EL (cell line): ENCODE data around the gene CCDC178.

Source experiments
- DNase-seq: peaks from one replicate; pipeline ENCODE4 v3.0.0-alpha.2; 2016

The CCDC178 gene

GRCh38 chr18:32907311-32907585 is 533.3 kb downstream of the CCDC178 start:
- DNase-seq, result no peak

- DNase-seq, result no peak
Measured at GRCh38 chr18:32906506-32907310, 533.8 kb downstream of the CCDC178 start.

GRCh38 chr18:32905651-32906050 is 534.9 kb downstream of the CCDC178 start:
- DNase-seq, result no peak

- DNase-seq, result no peak
Measured at GRCh38 chr18:32902568-32903330, 537.8 kb downstream of the CCDC178 start.

GRCh38 chr18:32899819-32900218 is 540.7 kb downstream of the CCDC178 start:
- DNase-seq, result no peak

GRCh38 chr18:32896776-32897547 is 543.6 kb downstream of the CCDC178 start:
- DNase-seq, result no peak

- no peak for DNase-seq
Measured at GRCh38 chr18:32893915-32894314, 546.6 kb downstream of the CCDC178 start.

- no peak for DNase-seq
Measured at GRCh38 chr18:32891797-32892196, 548.7 kb downstream of the CCDC178 start.

GRCh38 chr18:32891130-32891529 is 549.4 kb downstream of the CCDC178 start:
- DNase-seq, result no peak

GRCh38 chr18:32889615-32890593 is 550.6 kb downstream of the CCDC178 start:
- DNase-seq, result no peak

- DNase-seq, result no peak
Measured at GRCh38 chr18:32888306-32888705, 552.2 kb downstream of the CCDC178 start.
